ENCODE measurements around the gene CCDC78. TPM values are rescaled to one million over a fixed set of nuclear protein-coding genes. Genes with fewer than 3 reads are reported as not detected.

The CCDC78 gene
- polyA plus RNA-seq, 6 donors from 2014 or later, result 0.41 to 0.95 TPM; not detected in 4

GRCh38 chr16:704552-705380 is 21.5 kb downstream of the CCDC78 start:
- no peak for DNase-seq
- H3K27me3 Mint-ChIP-seq, result peaks cover 33 to 77% (median 40%) of the 10 kb centered on the region in 3 donors
- no peaks in the 10 kb centered on the region for H3K36me3 Mint-ChIP-seq

GRCh38 chr16:704047-704446 is 22.2 kb downstream of the CCDC78 start:
- Mint-ChIP-seq H3K9me3 (peaks cover 0 to 2% (median 0%) of the 10 kb centered on the region in 7 donors), H3K27me3 (peaks cover 27 to 69% (median 34%) of the 10 kb centered on the region in 3 donors)
- ATAC-seq (ENCODE audit: low read depth in 2 of 2), result no peak

More at GRCh38 chr16:704552-705380, 21.5 kb downstream of the CCDC78 start:
- Mint-ChIP-seq H3K4me1 (peaks cover 4 to 7% (median 7%) of the 10 kb centered on the region in 3 donors), H3K4me3 (peak overlapping the region in 2 of 8 donors; percentile 33 to 42), H3K27ac (no peak overlapping the region), H3K9me3 (peaks cover 0 to 2% (median 0%) of the 10 kb centered on the region in 7 donors)
- no peak for ATAC-seq (ENCODE audit: low read depth in 2 of 2)

GRCh38 chr16:703406-703805 is 22.8 kb downstream of the CCDC78 start:
- ATAC-seq (ENCODE audit: low read depth in 2 of 2), result no peak
- no peak overlapping the region for H3K27ac Mint-ChIP-seq
- no peaks in the 10 kb centered on the region for H3K36me3 Mint-ChIP-seq
- no peak for DNase-seq
- no peak overlapping the region for H3K4me3 Mint-ChIP-seq
- peaks cover 21 to 65% (median 28%) of the 10 kb centered on the region in 3 donors for H3K27me3 Mint-ChIP-seq
- H3K9me3 Mint-ChIP-seq, result peaks cover 0 to 2% (median 0%) of the 10 kb centered on the region in 7 donors
- peaks cover 4 to 7% (median 7%) of the 10 kb centered on the region in 3 donors for H3K4me1 Mint-ChIP-seq

More at GRCh38 chr16:704047-704446, 22.2 kb downstream of the CCDC78 start:
- no peaks in the 10 kb centered on the region for H3K36me3 Mint-ChIP-seq
- peaks cover 4 to 7% (median 7%) of the 10 kb centered on the region in 3 donors for H3K4me1 Mint-ChIP-seq
- no peak overlapping the region for H3K4me3 Mint-ChIP-seq
- H3K27ac Mint-ChIP-seq, result no peak overlapping the region
- no peak for DNase-seq

GRCh38 chr16:702341-702740 is 23.9 kb downstream of the CCDC78 start:
- ATAC-seq (ENCODE audit: low read depth in 2 of 2), result no peak

GRCh38 chr16:700684-701584 is 25.3 kb downstream of the CCDC78 start:
- peaks cover 0 to 4% (median 0%) of the 10 kb centered on the region in 3 donors for H3K4me1 Mint-ChIP-seq
- DNase-seq (no peak), ATAC-seq (ENCODE audit: low read depth in 2 of 2) (peak; percentile 46 to 65)
- H3K27ac Mint-ChIP-seq, result peak overlapping the region in 1 of 6 donors; percentile 82
- H3K27me3 Mint-ChIP-seq, result peaks cover 9 to 57% (median 16%) of the 10 kb centered on the region in 3 donors
- H3K4me3 Mint-ChIP-seq, result no peak overlapping the region
- no peaks in the 10 kb centered on the region for H3K36me3 Mint-ChIP-seq
- H3K9me3 Mint-ChIP-seq, result peaks cover 0 to 2% (median 0%) of the 10 kb centered on the region in 7 donors

More at GRCh38 chr16:702341-702740, 23.9 kb downstream of the CCDC78 start:
- Mint-ChIP-seq H3K4me3 (peak overlapping the region in 1 of 8 donors; percentile 16), H3K36me3 (no peaks in the 10 kb centered on the region), H3K9me3 (peaks cover 0 to 2% (median 0%) of the 10 kb centered on the region in 7 donors), H3K4me1 (peaks cover 4 to 7% (median 4%) of the 10 kb centered on the region in 3 donors), H3K27ac (no peak overlapping the region), H3K27me3 (peaks cover 14 to 66% (median 17%) of the 10 kb centered on the region in 3 donors)
- DNase-seq, result no peak

GRCh38 chr16:698911-699671 is 27.2 kb downstream of the CCDC78 start:
- no peak for ATAC-seq (ENCODE audit: low read depth in 2 of 2)
- Mint-ChIP-seq H3K4me3 (no peak overlapping the region), H3K27ac (no peak overlapping the region), H3K4me1 (peaks cover 0 to 8% (median 0%) of the 10 kb centered on the region in 3 donors), H3K27me3 (peaks cover 9 to 56% (median 16%) of the 10 kb centered on the region in 3 donors), H3K36me3 (no peaks in the 10 kb centered on the region), H3K9me3 (peaks cover 0 to 2% (median 0%) of the 10 kb centered on the region in 7 donors)
- no peak for DNase-seq

- DNase-seq, result peak; percentile 41
- peaks cover 0 to 40% (median 15%) of the 10 kb centered on the region in 3 donors for H3K27me3 Mint-ChIP-seq
- H3K27ac Mint-ChIP-seq, result no peak overlapping the region
- peaks cover 6 to 15% (median 7%) of the 10 kb centered on the region in 3 donors for H3K4me1 Mint-ChIP-seq
- H3K36me3 Mint-ChIP-seq, result no peaks in the 10 kb centered on the region
- H3K9me3 Mint-ChIP-seq, result no peaks in the 10 kb centered on the region
- H3K4me3 Mint-ChIP-seq, result peak overlapping the region; percentile 70 to 85 (median 77)
- peak; percentile 63 for ATAC-seq (ENCODE audit: low read depth in 2 of 2)
Measured at GRCh38 chr16:695355-696089, 30.7 kb downstream of the CCDC78 start.

GRCh38 chr16:694863-695354 is 31.3 kb downstream of the CCDC78 start:
- Mint-ChIP-seq H3K9me3 (no peaks in the 10 kb centered on the region), H3K36me3 (no peaks in the 10 kb centered on the region), H3K27me3 (peaks cover 0 to 35% (median 15%) of the 10 kb centered on the region in 3 donors), H3K4me1 (peaks cover 6 to 19% (median 12%) of the 10 kb centered on the region in 3 donors), H3K4me3 (peak overlapping the region in 5 of 8 donors; percentile 47 to 80 (median 51)), H3K27ac (no peak overlapping the region)
- ATAC-seq (ENCODE audit: low read depth in 2 of 2) (no peak), DNase-seq (no peak)

GRCh38 chr16:694187-694862 is 31.9 kb downstream of the CCDC78 start:
- DNase-seq (no peak), ATAC-seq (ENCODE audit: low read depth in 2 of 2) (no peak)
- Mint-ChIP-seq H3K9me3 (no peaks in the 10 kb centered on the region), H3K27me3 (peaks cover 0 to 34% (median 15%) of the 10 kb centered on the region in 3 donors), H3K4me3 (peak overlapping the region; percentile 43 to 90 (median 73)), H3K36me3 (no peaks in the 10 kb centered on the region), H3K27ac (no peak overlapping the region), H3K4me1 (peaks cover 10 to 21% (median 18%) of the 10 kb centered on the region in 3 donors)

GRCh38 chr16:693766-694165 is 32.5 kb downstream of the CCDC78 start:
- peak overlapping the region in 4 of 8 donors; percentile 39 to 74 (median 63) for H3K4me3 Mint-ChIP-seq
- no peak overlapping the region for H3K27ac Mint-ChIP-seq
- DNase-seq (no peak), ATAC-seq (ENCODE audit: low read depth in 2 of 2) (peak in 1 of 2 donors; percentile 48)
- peaks cover 0 to 34% (median 15%) of the 10 kb centered on the region in 3 donors for H3K27me3 Mint-ChIP-seq
- no peaks in the 10 kb centered on the region for H3K36me3 Mint-ChIP-seq
- H3K9me3 Mint-ChIP-seq, result no peaks in the 10 kb centered on the region
- peaks cover 16 to 26% (median 23%) of the 10 kb centered on the region in 3 donors for H3K4me1 Mint-ChIP-seq

GRCh38 chr16:693364-693763 is 32.9 kb downstream of the CCDC78 start:
- Mint-ChIP-seq H3K27me3 (peaks cover 0 to 32% (median 15%) of the 10 kb centered on the region in 3 donors), H3K36me3 (no peaks in the 10 kb centered on the region), H3K9me3 (no peaks in the 10 kb centered on the region), H3K4me3 (peak overlapping the region in 4 of 8 donors; percentile 39 to 74 (median 63)), H3K27ac (no peak overlapping the region), H3K4me1 (peaks cover 18 to 27% (median 27%) of the 10 kb centered on the region in 3 donors)
- ATAC-seq (ENCODE audit: low read depth in 2 of 2) (no peak), DNase-seq (no peak)

Data from naive B cell (primary cell).